Hematopoietic multipotent progenitor cell treated with erythropoietin and hydrocortisone succinate and interleukin-3 and kit ligand, for 17 days (in vitro differentiated cells): ENCODE data around the gene PNMA1.

ENCODE experiments used
- DNase-seq: peaks from one replicate; pipeline ENCODE4 v3.0.0-alpha.2; 2015; ENCODE audit warnings: low spot score

PNMA1 gene

GRCh38 chr14:73736842-73737241 is 22.7 kb upstream of the PNMA1 start:
- no peak for DNase-seq

DNA sequence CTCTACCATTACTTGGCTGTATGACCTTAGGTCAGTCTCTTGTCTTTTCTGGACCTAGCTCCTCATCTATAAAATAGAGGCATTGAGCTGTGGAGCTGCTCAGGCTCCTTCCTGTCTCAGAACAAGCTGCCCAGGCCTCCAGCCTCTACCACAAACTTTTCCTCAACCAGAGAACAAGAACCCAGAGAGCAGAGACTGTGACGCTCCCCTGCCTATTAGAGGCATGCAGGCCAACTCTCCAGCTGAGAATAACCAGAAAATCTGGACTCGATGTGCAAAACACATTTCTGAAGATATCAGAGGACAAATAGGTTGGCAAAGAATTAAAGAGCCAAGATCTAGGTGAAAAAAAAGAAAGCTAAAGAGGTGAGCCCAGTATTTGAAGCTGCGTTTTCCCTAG is 17.8 kb upstream of the PNMA1 start:
- no peak for DNase-seq

GRCh38 chr14:73731111-73731510 is 16.9 kb upstream of the PNMA1 start:
- no peak for DNase-seq

- DNase-seq = peak; percentile 27
Measured at GRCh38 chr14:73729556-73730265, 15.5 kb upstream of the PNMA1 start.

DNA sequence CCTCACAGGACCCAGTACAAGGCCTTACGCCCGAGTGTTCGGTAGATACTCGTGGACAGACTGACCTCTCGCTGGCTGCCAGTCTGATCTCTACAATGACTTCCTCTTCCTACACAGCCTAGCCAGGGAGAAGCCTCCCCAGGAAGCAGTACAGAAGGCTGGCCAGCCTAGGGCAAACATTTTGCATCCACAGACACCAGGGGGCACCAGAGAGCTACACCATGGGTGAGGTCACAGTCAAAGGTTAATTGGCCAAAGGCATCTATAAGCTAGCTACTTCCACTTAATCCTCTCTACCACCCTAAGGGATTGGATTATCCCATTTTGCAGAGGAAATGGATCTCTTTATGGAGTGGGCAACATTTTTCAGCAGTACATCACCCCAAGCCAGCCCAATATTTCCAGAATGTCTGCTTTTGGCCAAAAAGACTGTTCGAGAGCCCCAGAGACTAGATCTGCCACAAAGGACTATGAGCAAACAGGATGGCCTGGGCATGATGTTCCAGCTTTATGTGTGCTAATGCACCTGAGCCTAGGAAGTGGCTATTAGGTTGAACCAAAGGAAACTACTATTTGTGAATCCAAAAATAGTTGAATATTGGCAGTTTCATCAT is 14.6 kb upstream of the PNMA1 start:
- DNase-seq = peak; percentile 95

DNA sequence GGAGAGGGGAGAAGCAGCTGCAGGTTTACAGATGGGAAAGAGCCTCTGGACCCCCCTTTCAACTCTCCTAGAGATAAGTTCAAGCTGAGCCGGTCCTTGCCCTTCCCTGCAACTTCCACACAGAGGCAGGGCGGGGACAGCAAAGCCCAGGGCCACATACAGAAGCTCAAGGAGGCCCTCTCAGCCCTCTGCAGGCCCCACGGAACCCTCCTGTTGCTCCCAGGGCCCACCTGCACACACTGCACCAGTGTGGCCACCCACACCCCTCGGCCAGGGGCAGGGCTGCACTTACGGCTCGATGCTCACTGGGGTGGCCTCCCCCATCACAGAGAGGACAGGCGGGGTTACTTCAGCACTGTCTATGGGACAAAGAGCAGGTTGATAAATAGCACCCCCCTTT is 13.0 kb upstream of the PNMA1 start:
- peak; percentile 43 for DNase-seq

GRCh38 chr14:73726025-73726961 is 12.1 kb upstream of the PNMA1 start:
- DNase-seq = no peak

DNA sequence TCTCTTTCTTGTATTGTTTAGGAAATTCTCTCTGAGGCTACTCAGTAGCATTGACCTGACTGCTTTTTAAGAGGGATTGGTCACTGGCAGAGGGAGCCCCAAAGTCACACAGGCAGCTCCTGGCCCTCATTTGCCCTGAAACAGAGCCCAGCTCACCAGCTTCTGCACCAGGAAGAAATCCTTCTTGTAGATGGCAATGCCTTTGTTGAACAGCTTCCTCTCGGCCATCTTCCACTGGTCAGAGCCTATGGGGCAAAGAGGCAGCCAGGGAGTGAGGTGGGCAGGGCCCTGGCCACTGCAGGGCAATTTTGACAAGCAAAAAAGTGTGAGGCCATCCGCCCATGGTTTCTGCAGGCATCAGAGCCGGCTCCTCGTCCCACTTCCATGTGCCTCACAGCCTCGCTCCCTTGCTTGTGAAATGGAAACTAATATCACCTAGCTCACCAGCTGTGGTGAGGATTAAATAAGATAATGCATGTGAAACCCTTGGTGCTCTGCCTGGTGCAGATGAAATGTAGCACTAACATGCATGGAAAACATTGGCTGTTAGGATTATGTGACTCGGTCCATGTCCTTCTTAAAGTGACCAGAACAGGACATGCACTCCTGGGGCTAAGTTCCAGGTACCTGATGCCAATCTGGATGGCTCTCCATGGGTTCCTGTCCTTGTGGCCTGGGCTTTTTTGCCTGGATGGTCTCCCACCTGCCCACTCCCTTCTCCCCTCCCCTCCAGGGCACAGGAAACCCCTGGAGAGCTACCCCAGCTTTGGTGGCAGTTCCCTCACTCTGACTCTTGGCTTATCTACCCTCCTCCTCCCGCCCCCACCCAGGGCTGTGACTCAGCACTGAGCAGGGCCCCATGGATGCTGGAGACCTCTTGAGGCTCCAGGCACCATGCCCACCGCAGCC is 11.2 kb upstream of the PNMA1 start:
- DNase-seq = peak; percentile 82

GRCh38 chr14:73724696-73725095 is 10.5 kb upstream of the PNMA1 start:
- no peak for DNase-seq

- peak; percentile 25 for DNase-seq
Measured at GRCh38 chr14:73723797-73724661, 9.8 kb upstream of the PNMA1 start.

- peak; percentile 6 for DNase-seq
Measured at GRCh38 chr14:73723406-73723796, 9.2 kb upstream of the PNMA1 start.

- no peak for DNase-seq
Measured at GRCh38 chr14:73722581-73722980, 8.4 kb upstream of the PNMA1 start.

DNA sequence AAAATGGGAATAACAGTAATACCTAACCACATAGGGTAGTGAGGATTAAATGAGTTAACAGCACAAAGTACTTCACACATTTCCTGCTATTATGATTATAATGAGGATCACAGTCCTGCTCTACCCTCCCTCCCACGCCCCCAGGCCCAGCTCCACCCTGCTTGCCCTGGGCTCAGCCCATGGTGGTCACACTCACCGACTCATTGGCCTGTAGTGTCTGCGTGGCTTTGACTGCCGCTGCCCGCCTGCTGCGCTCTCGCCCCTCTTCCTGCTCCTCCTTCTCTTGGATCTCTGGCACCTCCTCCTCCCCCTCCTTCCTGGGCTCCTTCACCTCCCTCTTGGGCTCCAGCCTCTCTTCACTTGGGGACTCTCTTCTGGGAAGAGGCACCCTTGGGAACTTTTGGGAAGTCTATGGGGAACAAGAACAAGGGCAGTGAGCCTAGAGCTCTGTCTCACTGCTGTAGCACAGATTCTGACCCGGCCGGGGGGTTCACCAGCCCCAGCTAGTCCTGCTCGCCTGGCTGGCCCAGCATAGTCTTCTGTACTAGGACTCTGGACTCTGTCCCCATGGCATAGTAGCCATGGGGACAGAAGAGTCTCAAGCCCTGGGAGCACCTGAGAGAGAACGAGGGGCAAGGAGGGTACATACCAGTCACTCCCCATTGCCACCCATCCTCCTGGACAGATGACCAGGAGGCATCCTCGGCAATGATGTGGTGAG is 7.1 kb upstream of the PNMA1 start:
- no peak for DNase-seq

- DNase-seq = no peak
Measured at GRCh38 chr14:73720636-73721035, 6.5 kb upstream of the PNMA1 start.

- no peak for DNase-seq
Measured at GRCh38 chr14:73719791-73720190, 5.6 kb upstream of the PNMA1 start.

- DNase-seq = no peak
Measured at GRCh38 chr14:73719361-73719760, 5.2 kb upstream of the PNMA1 start.

DNA sequence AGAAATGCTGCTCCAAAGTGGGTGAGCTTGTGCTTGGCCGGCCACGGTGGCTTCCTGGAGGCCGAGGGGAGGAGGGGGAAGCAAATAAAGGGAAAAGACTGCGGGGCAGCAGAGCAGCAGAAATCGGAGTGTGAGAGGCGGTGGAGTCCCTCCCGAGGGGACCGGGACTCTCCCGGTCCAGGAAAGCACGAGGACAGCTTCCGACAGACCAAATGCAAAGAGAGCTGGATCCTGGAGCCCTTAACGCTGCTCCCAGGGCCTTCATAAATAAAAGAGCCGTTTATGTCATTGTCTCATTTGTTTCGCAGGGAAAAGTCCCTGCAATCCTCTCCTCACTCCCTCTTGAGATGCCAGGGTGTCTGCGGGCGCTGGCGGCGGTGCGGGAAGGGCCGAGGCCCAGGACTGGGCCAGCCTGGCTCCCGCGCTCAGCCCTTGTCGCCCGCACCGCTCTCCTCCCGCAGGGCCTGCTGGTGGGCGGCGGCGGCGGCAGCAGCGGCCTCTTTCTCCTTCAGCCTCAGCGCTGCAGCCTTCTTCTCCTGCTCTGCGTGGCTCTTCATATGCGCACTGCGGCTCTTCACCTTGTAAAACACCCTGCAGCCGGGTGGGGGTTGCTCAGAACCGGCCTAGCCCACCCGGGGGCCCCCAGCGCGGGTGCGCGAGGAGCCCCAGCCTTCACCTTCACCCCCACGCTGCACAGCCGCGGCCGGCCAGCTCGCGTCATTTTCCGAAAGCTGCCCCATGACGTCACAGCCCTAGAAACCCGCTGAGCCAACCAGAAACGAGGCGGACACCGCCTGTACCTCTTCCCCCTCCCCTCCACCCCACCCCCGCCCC is 4.5 kb upstream of the PNMA1 start:
- no peak for DNase-seq

GRCh38 chr14:73717711-73718417 is 3.7 kb upstream of the PNMA1 start:
- no peak for DNase-seq

GRCh38 chr14:73717266-73717665 is 3.1 kb upstream of the PNMA1 start:
- DNase-seq = peak; percentile 7
